ENCODE results near the gene AMBRA1.

- TF ChIP-seq, protein P1, sequence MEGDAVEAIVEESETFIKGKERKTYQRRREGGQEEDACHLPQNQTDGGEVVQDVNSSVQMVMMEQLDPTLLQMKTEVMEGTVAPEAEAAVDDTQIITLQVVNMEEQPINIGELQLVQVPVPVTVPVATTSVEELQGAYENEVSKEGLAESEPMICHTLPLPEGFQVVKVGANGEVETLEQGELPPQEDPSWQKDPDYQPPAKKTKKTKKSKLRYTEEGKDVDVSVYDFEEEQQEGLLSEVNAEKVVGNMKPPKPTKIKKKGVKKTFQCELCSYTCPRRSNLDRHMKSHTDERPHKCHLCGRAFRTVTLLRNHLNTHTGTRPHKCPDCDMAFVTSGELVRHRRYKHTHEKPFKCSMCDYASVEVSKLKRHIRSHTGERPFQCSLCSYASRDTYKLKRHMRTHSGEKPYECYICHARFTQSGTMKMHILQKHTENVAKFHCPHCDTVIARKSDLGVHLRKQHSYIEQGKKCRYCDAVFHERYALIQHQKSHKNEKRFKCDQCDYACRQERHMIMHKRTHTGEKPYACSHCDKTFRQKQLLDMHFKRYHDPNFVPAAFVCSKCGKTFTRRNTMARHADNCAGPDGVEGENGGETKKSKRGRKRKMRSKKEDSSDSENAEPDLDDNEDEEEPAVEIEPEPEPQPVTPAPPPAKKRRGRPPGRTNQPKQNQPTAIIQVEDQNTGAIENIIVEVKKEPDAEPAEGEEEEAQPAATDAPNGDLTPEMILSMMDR (IDR thresholded peaks at IDR 0.05; ENCODE audit: insufficient read depth, low read length), result no peak
- TF ChIP-seq POLR2AphosphoS5 (IDR thresholded peaks at IDR 0.05; ENCODE audit: low read depth) (no peak), GABPA (IDR thresholded peaks at IDR 0.05; ENCODE audit: low read depth) (no peak), SPI1 (IDR thresholded peaks at IDR 0.05; ENCODE audit: borderline replicate concordance, low read depth) (no peak)
Observed at GRCh38 chr11:46375392-46376101, 218.3 kb downstream of the AMBRA1 start.
